Peyer's patch (tissue), 4 donors: Measurements from ENCODE around the gene JAML.

Experiments
- CTCF ChIP-seq, 6 experiments: fragments of 450-650 bp in 4 of 6; fragments of 200-600 bp in 2 of 6; sonication (generic) in 1 of 6; IDR thresholded peaks; one replicate each; pipeline ENCODE4 v1.5.1; 2017 to 2019; ENCODE audit warnings: antibody characterized with exemption in 6 of 6, mild to moderate bottlenecking in 3 of 6, moderate library complexity in 1 of 6
- POLR2A ChIP-seq, 2 donors: fragments of 450-650 bp; IDR thresholded peaks; one replicate each; pipeline ENCODE4 v1.5.1; 2017; ENCODE audit warnings: antibody characterized with exemption in 2 of 2, mild to moderate bottlenecking in 2 of 2, moderate library complexity in 2 of 2

GRCh38 chr11:118251858-118252652 lies 27.2 kb upstream of the JAML start, which contains the start of gene MPZL3:
- TF ChIP-seq CTCF (IDR thresholded peaks at IDR 0.05): peak in 1 of 6 experiments; percentile 3
- peak; percentile 90 to 92 for TF ChIP-seq POLR2A (IDR thresholded peaks at IDR 0.05)
